Endothelial cell of umbilical vein (primary cell): ENCODE data around the gene IQGAP2.

Experiments used
- CTCF ChIP-seq, 2 donors: IDR thresholded peaks; 1 replicate in 1 of 2; 2 replicates in 1 of 2; pipeline ENCODE4 v1.5.1; 2011; ENCODE audit warnings: low read length in 2 of 2, mild to moderate bottlenecking in 2 of 2, moderate library complexity in 2 of 2, control low read depth in 1 of 2, inconsistent platforms in 1 of 2, low read depth in 1 of 2; ENCODE audit not compliant: insufficient read depth in 1 of 2; ENCODE audit errors: extremely low read depth in 1 of 2
- EZH2 ChIP-seq: IDR thresholded peaks from 2 replicates; pipeline ENCODE4 v1.6.1; 2012; ENCODE audit warnings: borderline replicate concordance, low read depth, mild to moderate bottlenecking, moderate library complexity, low read length, inconsistent platforms; ENCODE audit not compliant: severe bottlenecking
- FOS ChIP-seq: IDR thresholded peaks from 2 replicates; pipeline ENCODE4 v1.6.1; 2011; ENCODE audit warnings: mild to moderate bottlenecking, low read length, moderate library complexity, borderline replicate concordance; ENCODE audit not compliant: insufficient read depth
- GATA2 ChIP-seq: IDR thresholded peaks from 2 replicates; pipeline ENCODE4 v1.7.0; 2011; ENCODE audit warnings: low read depth, mild to moderate bottlenecking, moderate library complexity, mixed read lengths, low read length; ENCODE audit not compliant: insufficient read length, insufficient read depth
- JUN ChIP-seq: IDR thresholded peaks from 2 replicates; pipeline ENCODE4 v1.6.1; 2011; ENCODE audit warnings: borderline replicate concordance, low read depth; ENCODE audit not compliant: insufficient read length, insufficient read depth
- MAX ChIP-seq: IDR thresholded peaks from 2 replicates; pipeline ENCODE4 v1.6.1; 2011; ENCODE audit not compliant: insufficient read depth, insufficient read length
- MYC ChIP-seq: IDR thresholded peaks from one replicate; pipeline ENCODE4 v1.6.1; 2011; ENCODE audit warnings: mild to moderate bottlenecking, low read depth, low read length
- POLR2A ChIP-seq: IDR thresholded peaks from 2 replicates; pipeline ENCODE4 v1.6.1; 2012; ENCODE audit warnings: low read depth, mild to moderate bottlenecking, control low read depth, low read length
- POLR2AphosphoS5 ChIP-seq: IDR thresholded peaks from 2 replicates; pipeline ENCODE4 v1.6.1; 2012; ENCODE audit warnings: low read depth, mild to moderate bottlenecking, control low read depth, low read length, moderate library complexity; ENCODE audit not compliant: insufficient read depth

- TF ChIP-seq CTCF (IDR thresholded peaks at IDR 0.05; ENCODE audit: extremely low read depth in 1 of 2, insufficient read depth in 1 of 2, low read depth in 1 of 2, low read length in 2 of 2) (no peak), EZH2 (no peak), MAX (peak; percentile 93), POLR2A (peak; percentile 43), FOS (peak; percentile 60), POLR2AphosphoS5 (peak; percentile 85), GATA2 (peak; percentile 79), MYC (peak; percentile 93), JUN (peak; percentile 24)
Measured at GRCh38 chr5:76691467-76692273, 288.6 kb downstream of the IQGAP2 start.
